Endothelial cell of umbilical vein (primary cell): Measurements from ENCODE around the gene MTFR1L. TPM values are rescaled to one million over a fixed set of nuclear protein-coding genes. Genes with fewer than 3 reads are reported as not detected.
"Not testable (repeated sequence)": the region's sequence is repeated elsewhere in the genome, so short reads cannot be mapped to it uniquely, and the experiment has no call there.

ENCODE experiments used
- BruUV-seq: library from RNA; stranded (reverse); fragments of 400-500 nt; replicated peaks from 2 replicates; lab custom pipeline; 2021; lab: Mats Ljungman, UMichigan
- CTCF ChIA-PET: fragments of 300-600, 350-600 bp; sonication (Branson Sonifier 250); formaldehyde crosslinking; loops from one replicate; lab custom pipeline; 2021; ENCODE audit warnings: antibody characterized with exemption, inconsistent platforms; lab: Charles Lee
- POLR2A ChIA-PET: fragments of 300-600, 350-600 bp; sonication (Branson Sonifier 250); formaldehyde crosslinking; loops from one replicate; lab custom pipeline; 2021; ENCODE audit warnings: antibody characterized with exemption, inconsistent platforms; lab: Charles Lee
- DNase-seq: peaks from one replicate; pipeline ENCODE4 v3.0.0-alpha.2; 2011; ENCODE audit warnings: low read depth, low spot score
- FAIRE-seq: peaks from 2 replicates; lab custom pipeline; 2011; peaks lifted over from hg19 to GRCh38; lab: Jason Lieb, UNC
- H2AFZ ChIP-seq: 2 replicates; pipeline ENCODE4 v1.6.0; 2012; ENCODE audit warnings: low read depth, low read length, control low read depth, inconsistent platforms
- H3K27ac ChIP-seq: 2 replicates; pipeline ENCODE4 v1.5.1; 2011; ENCODE audit warnings: low read depth, mild to moderate bottlenecking, control low read depth, low read length, moderate library complexity; ENCODE audit not compliant: insufficient read depth
- H3K27me3 ChIP-seq, 2 experiments: 2 replicates each; pipeline versions ENCODE4 v1.6.0 to v1.6.1; 2011; ENCODE audit warnings: low read length in 2 of 2, mixed read lengths in 1 of 2; ENCODE audit not compliant: control insufficient read depth in 2 of 2, insufficient read depth in 2 of 2
- H3K36me3 ChIP-seq, 2 experiments: 2 replicates in 1 of 2; 3 replicates in 1 of 2; pipeline ENCODE4 v1.5.1; 2011; ENCODE audit warnings: low read length in 2 of 2, mild to moderate bottlenecking in 1 of 2, moderate library complexity in 1 of 2; ENCODE audit not compliant: control insufficient read depth in 2 of 2, insufficient read depth in 2 of 2; ENCODE audit errors: extremely low read depth in 1 of 2
- H3K4me1 ChIP-seq: 3 replicates; pipeline ENCODE4 v1.5.1; 2011; ENCODE audit warnings: mild to moderate bottlenecking, low read length; ENCODE audit not compliant: control insufficient read depth, insufficient read depth; ENCODE audit errors: extremely low read depth
- H3K4me2 ChIP-seq: 2 replicates; pipeline ENCODE4 v1.6.1; 2011; ENCODE audit warnings: low read length, control low read depth, mixed read lengths; ENCODE audit not compliant: insufficient read depth
- H3K4me3 ChIP-seq, 3 experiments: fragments of 200-600 bp in 1 of 3; sonication (generic), shearing (Covaris generic) in 1 of 3; replicated peaks in 1 of 3; 2 replicates each; pipeline ENCODE4 v1.5.1; 2011 to 2016; ENCODE audit warnings: control low read depth in 3 of 3, low read length in 3 of 3, mild to moderate bottlenecking in 2 of 3, inconsistent platforms in 1 of 3, low read depth in 1 of 3, moderate library complexity in 1 of 3; ENCODE audit not compliant: insufficient read depth in 1 of 3
- H3K79me2 ChIP-seq: 2 replicates; pipeline ENCODE4 v1.6.0; 2012; ENCODE audit warnings: low read length, inconsistent platforms; ENCODE audit not compliant: control insufficient read depth, insufficient read depth
- H3K9ac ChIP-seq: replicated peaks from 2 replicates; pipeline ENCODE3; 2011; ENCODE audit warnings: low read length, control low read depth; ENCODE audit not compliant: insufficient read depth; ENCODE audit errors: extremely low read depth
- H3K9me1 ChIP-seq: replicated peaks from 3 replicates; pipeline ENCODE4 v1.6.0; 2011; ENCODE audit warnings: mild to moderate bottlenecking, low read length; ENCODE audit not compliant: control insufficient read depth, insufficient read depth; ENCODE audit errors: extremely low read depth
- H3K9me3 ChIP-seq: replicated peaks from 2 replicates; pipeline ENCODE4 v1.5.1; 2012; ENCODE audit warnings: low read length, inconsistent platforms; ENCODE audit not compliant: control insufficient read depth, insufficient read depth
- H4K20me1 ChIP-seq: replicated peaks from 2 replicates; pipeline ENCODE3; 2011; ENCODE audit warnings: mild to moderate bottlenecking, low read length; ENCODE audit not compliant: control insufficient read depth, insufficient read depth; ENCODE audit errors: extremely low read depth
- EZH2 ChIP-seq: IDR thresholded peaks from 2 replicates; pipeline ENCODE4 v1.6.1; 2012; ENCODE audit warnings: borderline replicate concordance, low read depth, mild to moderate bottlenecking, moderate library complexity, low read length, inconsistent platforms; ENCODE audit not compliant: severe bottlenecking
- JUN ChIP-seq: IDR thresholded peaks from 2 replicates; pipeline ENCODE4 v1.6.1; 2011; ENCODE audit warnings: borderline replicate concordance, low read depth; ENCODE audit not compliant: insufficient read length, insufficient read depth
- MYC ChIP-seq: IDR thresholded peaks from one replicate; pipeline ENCODE4 v1.6.1; 2011; ENCODE audit warnings: mild to moderate bottlenecking, low read depth, low read length
- POLR2A ChIP-seq: IDR thresholded peaks from 2 replicates; pipeline ENCODE4 v1.6.1; 2012; ENCODE audit warnings: low read depth, mild to moderate bottlenecking, control low read depth, low read length
- POLR2AphosphoS5 ChIP-seq: IDR thresholded peaks from 2 replicates; pipeline ENCODE4 v1.6.1; 2012; ENCODE audit warnings: low read depth, mild to moderate bottlenecking, control low read depth, low read length, moderate library complexity; ENCODE audit not compliant: insufficient read depth
- dilution Hi-C: fragments of 300-500 bp; cut with MboI; formaldehyde crosslinking; loops from one replicate; pipeline ENCODE4 v1.15.0; 2019; ENCODE audit warnings: low sequenced_read_pairs; ENCODE audit not compliant: extremely low pct_ligation_motif_present
- intact Hi-C: fragments of 100-400 bp; cut with micrococcal nuclease; formaldehyde crosslinking; loops from one replicate; pipeline ENCODE4 v1.10.0; 2022
- polyA plus RNA-seq, 4 experiments: library from polyadenylated mRNA; depleted of rRNA in 3 of 4; stranded (reverse) in 3 of 4; unstranded in 1 of 4; fragments of >200 nt; gene quantifications; 2 replicates each; pipeline versions ENCODE4 v1.2.1 to v1.2.3, GENCODE V29; 2011 to 2012; ENCODE audit warnings: missing spikeins in 1 of 4
- total RNA-seq: library from RNA; stranded (reverse); gene quantifications from 2 replicates; pipeline ENCODE4 v1.2.3, GENCODE V29; 2021
- TF ChIP-seq, protein P1 (sequence below), 2 donors: IDR thresholded peaks; 1 replicate in 1 of 2; 2 replicates in 1 of 2; pipeline ENCODE4 v1.5.1; 2011; ENCODE audit warnings: low read length in 2 of 2, mild to moderate bottlenecking in 2 of 2, moderate library complexity in 2 of 2, control low read depth in 1 of 2, inconsistent platforms in 1 of 2, low read depth in 1 of 2; ENCODE audit not compliant: insufficient read depth in 1 of 2; ENCODE audit errors: extremely low read depth in 1 of 2
- TF ChIP-seq, protein P2 (sequence below): IDR thresholded peaks from 2 replicates; pipeline ENCODE4 v1.6.1; 2011; ENCODE audit not compliant: insufficient read depth, insufficient read length

MTFR1L gene
- total and polyA plus RNA-seq, 2 donors (not counting 3 experiments of a cell fraction or from before 2014, with no cell fraction given), result 34.8 to 45.5 TPM

DNA sequence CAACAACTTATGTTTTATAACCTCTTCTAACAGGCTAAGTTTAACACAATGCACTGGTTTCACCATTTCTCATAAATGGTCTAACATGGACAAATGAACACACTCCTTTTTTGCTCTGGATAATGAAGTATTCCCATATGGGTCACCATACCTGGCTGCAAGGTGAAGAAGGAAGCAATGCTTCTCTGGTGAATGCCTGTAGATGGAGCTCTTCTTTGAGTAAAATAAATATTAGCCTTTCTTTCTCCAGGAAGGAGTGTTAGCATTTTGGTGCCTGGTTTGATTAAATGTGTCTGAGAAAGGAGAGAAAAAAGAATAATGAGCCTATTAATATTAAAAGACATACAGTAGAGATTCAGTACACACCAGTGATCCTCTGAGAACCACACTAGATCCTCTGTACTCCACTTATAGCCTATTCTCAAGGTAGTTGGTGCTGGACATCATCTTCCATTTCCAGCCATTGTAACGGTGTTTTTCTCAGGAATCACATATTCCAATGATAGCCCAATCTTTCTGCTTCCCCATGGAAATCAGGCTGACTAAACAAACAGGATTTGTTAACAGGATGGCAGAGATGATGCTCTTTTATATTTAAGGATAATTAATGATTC lies 17.6 kb downstream of the MTFR1L start:
- no peaks in the 10 kb centered on the region for H4K20me1 ChIP-seq
- FAIRE-seq (no peak), DNase-seq (no peak)
- no peaks in the 10 kb centered on the region for H3K9me1 ChIP-seq
- no TSS peak for BruUV-seq
- H3K36me3 ChIP-seq, result peaks cover 4 to 7% of the 10 kb centered on the region in 2 experiments
- no peaks in the 10 kb centered on the region for H3K79me2 ChIP-seq
- no peak overlapping the region for H3K9ac ChIP-seq
- ChIA-PET CTCF (interaction anchor here (0.6 to 1.5 kb wide), 12 partner anchors 8 to 162 kb away, joined by 3 to 8 read pairs (median 3); partner anchors contain the start of genes MTFR1L, PAFAH2 and PAQR7), POLR2A (interaction anchor here (1.5 kb wide), 1 partner anchor 160 kb away, joined by 5 read pairs; the partner anchor contains the start of gene PAFAH2)
- no peak overlapping the region for H2AFZ ChIP-seq
- H3K4me2 ChIP-seq, result no peak overlapping the region
- no peak overlapping the region for H3K4me3 ChIP-seq
- intact Hi-C loops, result loop anchor here (1.0 kb wide), 1 partner anchor 161 kb away; the partner anchor contains the start of gene PAFAH2
- no peaks in the 10 kb centered on the region for H3K27me3 ChIP-seq
- H3K27ac ChIP-seq, result no peak overlapping the region
- TF ChIP-seq, protein P1, sequence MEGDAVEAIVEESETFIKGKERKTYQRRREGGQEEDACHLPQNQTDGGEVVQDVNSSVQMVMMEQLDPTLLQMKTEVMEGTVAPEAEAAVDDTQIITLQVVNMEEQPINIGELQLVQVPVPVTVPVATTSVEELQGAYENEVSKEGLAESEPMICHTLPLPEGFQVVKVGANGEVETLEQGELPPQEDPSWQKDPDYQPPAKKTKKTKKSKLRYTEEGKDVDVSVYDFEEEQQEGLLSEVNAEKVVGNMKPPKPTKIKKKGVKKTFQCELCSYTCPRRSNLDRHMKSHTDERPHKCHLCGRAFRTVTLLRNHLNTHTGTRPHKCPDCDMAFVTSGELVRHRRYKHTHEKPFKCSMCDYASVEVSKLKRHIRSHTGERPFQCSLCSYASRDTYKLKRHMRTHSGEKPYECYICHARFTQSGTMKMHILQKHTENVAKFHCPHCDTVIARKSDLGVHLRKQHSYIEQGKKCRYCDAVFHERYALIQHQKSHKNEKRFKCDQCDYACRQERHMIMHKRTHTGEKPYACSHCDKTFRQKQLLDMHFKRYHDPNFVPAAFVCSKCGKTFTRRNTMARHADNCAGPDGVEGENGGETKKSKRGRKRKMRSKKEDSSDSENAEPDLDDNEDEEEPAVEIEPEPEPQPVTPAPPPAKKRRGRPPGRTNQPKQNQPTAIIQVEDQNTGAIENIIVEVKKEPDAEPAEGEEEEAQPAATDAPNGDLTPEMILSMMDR (IDR thresholded peaks at IDR 0.05; ENCODE audit: extremely low read depth in 1 of 2, insufficient read depth in 1 of 2, low read depth in 1 of 2, low read length in 2 of 2), result no peak
- TF ChIP-seq, protein P2, sequence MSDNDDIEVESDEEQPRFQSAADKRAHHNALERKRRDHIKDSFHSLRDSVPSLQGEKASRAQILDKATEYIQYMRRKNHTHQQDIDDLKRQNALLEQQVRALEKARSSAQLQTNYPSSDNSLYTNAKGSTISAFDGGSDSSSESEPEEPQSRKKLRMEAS, result no peak
- TF ChIP-seq EZH2, result no peak
- TF ChIP-seq POLR2A, result no peak
- no peak for TF ChIP-seq POLR2AphosphoS5
- no peak for TF ChIP-seq MYC
- no peak for TF ChIP-seq JUN
- dilution Hi-C loops, result no loop called here
- H3K9me3 ChIP-seq, result no peaks in the 10 kb centered on the region
- H3K4me1 ChIP-seq, result no peaks in the 10 kb centered on the region

DNA sequence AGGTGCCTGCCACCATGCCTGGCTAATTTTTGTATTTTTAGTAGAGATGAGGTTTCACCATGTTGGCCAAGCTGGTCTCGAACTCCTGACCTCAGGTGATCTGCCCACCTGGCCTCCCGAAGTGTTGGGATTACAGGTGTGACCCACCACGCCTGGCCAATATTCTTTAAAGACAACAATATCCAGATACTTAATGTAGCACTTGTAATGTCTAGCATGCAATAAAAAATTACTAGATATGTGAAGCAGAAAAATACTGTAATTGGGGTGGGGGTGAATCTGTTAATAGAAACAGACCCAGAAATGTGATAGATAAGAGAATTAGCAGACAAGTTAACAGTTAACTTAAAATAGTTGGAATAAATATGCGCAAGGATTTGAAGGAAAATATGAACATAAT lies 20.1 kb downstream of the MTFR1L start:
- H3K79me2 ChIP-seq, H3K9me1 ChIP-seq, intact Hi-C loops, H3K36me3 ChIP-seq, H3K4me2 ChIP-seq, FAIRE-seq, BruUV-seq, H4K20me1 ChIP-seq, H3K4me3 ChIP-seq, H3K27me3 ChIP-seq, DNase-seq, H3K9me3 ChIP-seq, H3K27ac ChIP-seq, H3K9ac ChIP-seq, dilution Hi-C loops, H3K4me1 ChIP-seq, H2AFZ ChIP-seq, POLR2A ChIA-PET: not testable (repeated sequence)
- CTCF ChIA-PET, result interaction anchor here (0.7 to 3.5 kb wide), 4 partner anchors 9 to 158 kb away, joined by 3 to 12 read pairs (median 3); partner anchors contain the start of gene PAFAH2
